Activated gamma-delta T cell treated with Interleukin-2 at 50 U/mL for 16 hours (primary cell): ENCODE data around the gene CDC37.
"Not testable (repeated sequence)": the region's sequence is repeated elsewhere in the genome, so short reads cannot be mapped to it uniquely, and the experiment has no call there.

Experiments
- DNase-seq: peaks from one replicate; pipeline ENCODE4 v3.0.0-alpha.2; 2020

Gene CDC37

GRCh38 chr19:10393137-10393536, 10.2 kb downstream of the CDC37 start:
- no peak for DNase-seq

GRCh38 chr19:10392120-10392519, 11.2 kb downstream of the CDC37 start:
- no peak for DNase-seq

GRCh38 chr19:10390652-10391286, 12.6 kb downstream of the CDC37 start:
- DNase-seq, result peak; percentile 63

GRCh38 chr19:10389863-10390262, 13.5 kb downstream of the CDC37 start:
- DNase-seq, result no peak

- peak; percentile 87 for DNase-seq
Observed at GRCh38 chr19:10388957-10389356, 14.4 kb downstream of the CDC37 start.

- DNase-seq, result no peak
Observed at GRCh38 chr19:10384580-10384979, 18.8 kb downstream of the CDC37 start.

- DNase-seq, result not testable (repeated sequence)
Observed at GRCh38 chr19:10383223-10383499, 20.2 kb downstream of the CDC37 start.

- DNase-seq, result peak; percentile 94
Observed at GRCh38 chr19:10380313-10381102, 22.8 kb downstream of the CDC37 start, which contains the start of gene TYK2. Gene TYK2 (minus strand): TSS chr19:10380572. CDS start chr19:10378406, 2,166 bp downstream.

GRCh38 chr19:10379880-10380312, 23.4 kb downstream of the CDC37 start:
- DNase-seq, result no peak

GRCh38 chr19:10378124-10378523, 25.2 kb downstream of the CDC37 start:
- no peak for DNase-seq

- not testable (repeated sequence) for DNase-seq
Observed at GRCh38 chr19:10377140-10377640, 26.2 kb downstream of the CDC37 start.

GRCh38 chr19:10374931-10375330, 28.4 kb downstream of the CDC37 start:
- no peak for DNase-seq

GRCh38 chr19:10372690-10373089, 30.7 kb downstream of the CDC37 start:
- no peak for DNase-seq

GRCh38 chr19:10368101-10368803, 35.1 kb downstream of the CDC37 start:
- no peak for DNase-seq

GRCh38 chr19:10366950-10367512, 36.3 kb downstream of the CDC37 start:
- not testable (repeated sequence) for DNase-seq

- DNase-seq, result no peak
Observed at GRCh38 chr19:10365518-10365917, 37.8 kb downstream of the CDC37 start.

GRCh38 chr19:10364644-10365043, 38.7 kb downstream of the CDC37 start:
- DNase-seq, result no peak

- DNase-seq, result no peak
Observed at GRCh38 chr19:10363789-10364281, 39.5 kb downstream of the CDC37 start.

- DNase-seq, result no peak
Observed at GRCh38 chr19:10362259-10362658, 41.1 kb downstream of the CDC37 start.

GRCh38 chr19:10361569-10362011, 41.8 kb downstream of the CDC37 start:
- no peak for DNase-seq

- no peak for DNase-seq
Observed at GRCh38 chr19:10356431-10356830, 46.9 kb downstream of the CDC37 start.

- no peak for DNase-seq
Observed at GRCh38 chr19:10353793-10354391, 49.5 kb downstream of the CDC37 start.
